ENCODE data around the gene PRSS50.

PRSS50 gene

GRCh38 chr3:46690798-46691197 lies 26.9 kb downstream of the PRSS50 start:
- no peak for DNase-seq

DNA sequence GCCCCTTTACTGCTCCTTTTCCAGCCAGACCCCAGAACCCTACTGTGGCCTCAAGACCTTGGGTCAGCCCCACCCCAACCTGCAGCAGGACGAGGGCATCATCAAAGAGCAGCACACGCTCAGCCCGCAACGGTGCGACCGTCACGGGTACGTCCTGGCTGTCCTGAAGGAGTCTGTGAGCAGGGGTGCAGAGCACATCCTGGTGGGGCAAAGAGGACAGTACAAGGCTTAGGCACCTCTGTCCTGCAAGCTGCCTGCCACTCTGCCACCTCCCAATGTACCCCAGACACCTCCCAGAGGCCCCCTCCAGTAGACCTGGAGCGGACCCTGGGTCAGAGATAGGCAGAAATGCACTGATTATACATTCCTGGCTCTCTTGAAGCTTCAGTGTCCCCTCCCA lies 32.2 kb downstream of the PRSS50 start:
- no peak for DNase-seq

DNA sequence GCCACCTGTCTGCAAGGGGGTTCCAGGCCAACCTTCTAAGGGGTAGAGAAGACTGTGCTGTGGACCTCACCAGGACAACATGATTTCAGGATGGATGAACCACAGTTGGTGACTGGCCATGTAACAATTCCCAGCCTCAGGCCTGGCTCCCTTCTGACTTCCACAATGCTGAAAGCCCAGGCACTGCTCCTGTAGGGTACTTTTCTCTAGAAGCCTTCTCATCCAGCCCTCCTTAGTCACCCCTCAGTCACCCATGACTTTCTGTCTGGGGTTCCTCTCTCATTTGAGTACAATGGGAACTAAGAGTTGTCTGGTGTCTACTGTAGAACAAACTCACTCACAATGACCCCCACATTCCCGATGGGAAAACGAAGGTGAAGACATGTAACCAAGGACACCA lies 32.8 kb downstream of the PRSS50 start:
- DNase-seq, result no peak

GRCh38 chr3:46682974-46683373 lies 34.7 kb downstream of the PRSS50 start:
- no peak for DNase-seq

DNA sequence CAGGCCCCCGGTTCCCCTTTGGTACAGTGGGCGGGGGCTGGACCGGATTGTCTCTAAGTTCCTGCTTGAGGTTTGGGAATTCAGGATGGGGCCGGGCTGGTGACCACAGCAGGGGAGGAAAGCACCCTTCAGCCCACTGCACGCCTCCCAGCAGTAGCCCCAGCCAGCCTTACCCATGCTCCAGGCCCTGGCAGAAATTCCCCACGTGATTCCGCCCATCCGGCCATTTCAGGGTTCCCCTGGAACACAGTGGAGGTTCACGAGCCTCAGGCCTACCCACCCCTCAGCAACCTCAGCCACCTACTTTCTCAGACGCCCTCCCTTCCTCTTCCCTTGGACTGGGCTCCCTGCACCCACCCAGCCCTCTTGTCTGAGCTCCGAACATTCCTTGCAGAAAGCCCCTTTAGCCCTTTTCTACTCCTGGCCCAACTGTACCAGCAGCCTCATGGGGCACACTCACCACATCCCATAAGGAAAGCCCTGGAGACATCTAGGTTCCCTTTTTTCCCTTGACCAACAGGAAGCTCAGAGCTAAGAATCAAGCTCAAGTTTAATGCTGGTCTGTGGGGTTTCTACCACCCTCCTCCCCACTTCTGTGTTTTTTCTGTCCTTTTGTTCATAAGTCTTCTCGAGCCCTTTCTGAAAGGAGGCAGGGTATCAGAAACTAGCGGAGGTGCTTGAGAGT lies 35.7 kb downstream of the PRSS50 start:
- no peak for DNase-seq

DNA sequence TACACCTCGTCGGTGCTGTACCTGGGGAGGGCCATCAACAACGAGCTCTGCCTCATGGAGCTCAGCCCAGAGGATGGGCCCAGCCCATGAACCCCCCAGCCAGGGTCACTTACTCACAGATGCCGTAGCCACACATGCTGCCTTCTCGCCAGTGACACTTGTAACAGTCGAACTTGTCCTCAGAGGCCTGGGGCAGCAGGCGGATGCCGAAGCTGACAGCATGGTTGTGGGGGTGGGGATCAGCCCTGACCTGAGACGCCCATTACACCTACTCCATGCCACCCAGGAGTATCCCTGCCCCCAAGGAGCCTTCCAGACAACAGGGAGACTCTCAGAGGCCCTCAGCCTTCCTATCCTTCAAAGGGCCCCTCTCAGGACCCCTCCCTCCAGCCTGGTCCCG lies 36.3 kb downstream of the PRSS50 start:
- DNase-seq, result no peak

DNA sequence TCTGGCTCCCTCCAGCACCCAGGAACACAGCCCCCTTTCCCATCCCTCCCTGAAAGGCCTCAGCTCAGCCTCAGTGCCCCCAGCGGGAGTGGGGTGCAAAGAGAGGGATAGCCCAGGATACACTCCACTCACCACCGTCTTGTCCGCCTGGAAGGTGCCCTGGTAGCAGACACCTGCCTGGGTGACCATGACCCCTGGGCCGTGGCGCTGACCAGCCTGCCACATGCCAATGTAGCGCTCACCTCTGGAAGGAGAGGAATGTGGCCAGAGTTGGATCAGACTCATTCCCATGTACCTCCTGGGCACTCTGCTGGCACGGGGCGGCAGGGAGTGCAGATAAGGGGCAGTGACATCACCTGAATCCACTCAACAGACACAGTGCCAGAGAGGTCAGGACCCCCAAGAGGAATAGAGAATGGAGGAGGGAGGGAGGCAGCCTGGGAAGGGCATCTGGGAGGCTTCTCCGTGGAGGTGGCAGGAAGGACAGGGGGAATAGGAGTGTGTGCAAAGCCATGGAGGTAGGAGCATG lies 37.3 kb downstream of the PRSS50 start:
- no peak for DNase-seq

DNA sequence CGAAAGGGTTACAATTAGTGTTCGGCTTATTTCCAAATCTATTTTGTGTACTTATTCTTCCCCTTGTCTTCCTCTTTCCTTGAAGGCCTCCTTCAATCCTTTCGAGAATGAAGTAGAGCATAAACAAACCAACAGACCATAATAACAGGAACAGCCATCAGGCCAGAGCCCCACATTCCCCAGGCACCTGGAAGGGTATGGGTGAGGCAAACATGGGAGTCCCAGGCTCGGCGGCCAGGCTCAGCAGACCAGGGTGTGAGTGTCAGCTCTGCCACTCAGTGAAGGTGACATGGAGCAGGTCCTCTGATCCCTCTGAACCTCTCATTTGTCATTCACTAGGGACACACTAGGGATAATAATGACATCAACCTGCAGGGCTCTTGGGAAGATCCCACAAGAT lies 38.0 kb downstream of the PRSS50 start:
- DNase-seq, result no peak

DNA sequence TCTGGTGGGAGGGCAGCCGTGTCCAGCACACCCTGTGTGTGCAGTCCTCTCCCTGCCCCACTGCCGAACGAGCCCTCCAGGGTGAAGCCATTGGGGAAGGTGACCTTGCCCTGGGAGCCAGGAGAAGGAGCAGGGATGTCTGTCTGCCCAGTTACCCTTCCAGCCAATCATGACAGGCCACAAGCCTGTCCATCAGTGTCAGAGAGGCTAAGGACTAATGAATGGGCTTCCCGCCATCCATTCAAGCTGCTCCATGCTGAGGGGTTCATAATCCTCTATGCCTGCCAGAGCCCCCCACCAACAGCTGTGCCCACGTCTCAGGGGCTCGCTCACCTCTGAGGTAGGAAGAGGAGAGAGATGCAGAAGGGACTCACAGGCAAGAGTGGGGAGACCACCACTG lies 39.4 kb downstream of the PRSS50 start:
- DNase-seq, result no peak

- no peak for DNase-seq
Measured at GRCh38 chr3:46677411-46677726, 40.3 kb downstream of the PRSS50 start.

DNA sequence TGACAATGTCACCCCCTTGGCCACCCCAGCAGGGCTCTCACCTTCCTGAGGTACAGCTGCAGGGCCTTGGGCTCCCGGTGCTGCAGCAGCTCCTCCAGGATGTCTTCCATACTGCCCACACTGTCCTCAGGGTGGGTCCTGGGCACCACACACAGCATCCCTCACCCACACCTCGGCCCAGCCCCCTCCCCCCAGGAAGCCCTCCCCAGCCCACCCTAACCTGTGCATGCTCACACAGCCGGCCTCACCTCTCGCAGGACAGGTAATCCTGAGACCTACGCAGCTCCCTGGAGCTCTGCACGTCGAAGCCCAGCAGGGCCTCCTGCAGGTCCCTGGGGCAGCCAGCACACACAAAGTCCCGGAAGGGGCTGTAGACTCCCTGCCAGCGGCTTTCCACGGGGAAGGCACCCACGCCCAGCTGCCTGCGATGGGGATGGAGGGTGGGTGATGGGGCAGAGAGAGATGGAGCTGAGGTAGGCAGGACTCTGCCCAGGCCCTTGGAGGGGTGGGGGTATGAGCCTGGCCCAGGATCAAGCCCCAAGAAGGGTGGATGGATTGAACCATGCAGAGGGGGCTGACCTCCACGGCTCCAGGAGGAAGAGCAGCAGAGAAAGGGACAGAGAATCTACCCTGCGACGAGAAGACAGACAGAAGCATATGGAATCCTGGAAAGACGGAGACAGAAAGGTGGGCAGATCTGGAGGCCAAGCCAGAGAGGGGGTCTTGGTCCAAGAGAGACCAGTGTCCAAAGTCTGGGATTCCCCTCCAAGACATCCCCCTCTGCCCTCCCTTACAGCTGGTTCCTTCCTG lies 40.9 kb downstream of the PRSS50 start:
- no peak for DNase-seq

DNA sequence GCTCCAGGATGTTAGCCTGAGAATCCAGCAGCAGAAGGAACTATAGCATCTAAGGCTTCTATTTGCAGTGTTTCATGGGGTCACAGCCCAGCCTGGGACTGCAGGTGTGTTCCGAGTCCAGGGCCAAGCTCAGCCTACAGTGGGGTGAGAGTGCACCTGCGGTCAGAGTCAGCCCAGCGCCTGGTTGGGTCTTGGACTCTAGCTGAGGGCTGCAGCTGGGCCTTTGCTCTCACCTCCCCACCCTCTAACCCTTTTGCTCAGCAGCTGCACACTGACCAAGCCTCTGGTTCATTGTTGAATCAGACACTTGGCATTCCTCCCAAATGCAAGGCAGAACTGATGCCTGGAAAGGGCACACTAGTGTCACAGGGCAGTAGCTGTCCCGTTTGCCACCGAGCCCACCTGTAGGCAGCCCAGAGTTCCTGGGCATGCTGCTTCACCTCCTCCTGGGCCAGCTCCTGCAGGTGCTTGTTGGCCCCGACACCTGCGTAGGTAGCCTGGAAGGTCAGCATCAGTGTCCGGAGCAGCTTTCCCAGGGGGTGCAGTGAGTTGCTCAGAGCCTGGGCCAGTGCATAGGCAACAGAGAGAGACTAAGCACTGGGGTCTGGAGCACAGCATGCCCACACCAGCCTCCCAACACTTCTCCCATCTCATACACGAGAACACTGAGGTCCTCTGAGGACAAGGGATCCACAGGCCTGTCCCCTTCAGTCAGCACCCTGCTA lies 41.7 kb downstream of the PRSS50 start:
- no peak for DNase-seq

- no peak for DNase-seq
Measured at GRCh38 chr3:46675426-46675825, 42.2 kb downstream of the PRSS50 start.

DNA sequence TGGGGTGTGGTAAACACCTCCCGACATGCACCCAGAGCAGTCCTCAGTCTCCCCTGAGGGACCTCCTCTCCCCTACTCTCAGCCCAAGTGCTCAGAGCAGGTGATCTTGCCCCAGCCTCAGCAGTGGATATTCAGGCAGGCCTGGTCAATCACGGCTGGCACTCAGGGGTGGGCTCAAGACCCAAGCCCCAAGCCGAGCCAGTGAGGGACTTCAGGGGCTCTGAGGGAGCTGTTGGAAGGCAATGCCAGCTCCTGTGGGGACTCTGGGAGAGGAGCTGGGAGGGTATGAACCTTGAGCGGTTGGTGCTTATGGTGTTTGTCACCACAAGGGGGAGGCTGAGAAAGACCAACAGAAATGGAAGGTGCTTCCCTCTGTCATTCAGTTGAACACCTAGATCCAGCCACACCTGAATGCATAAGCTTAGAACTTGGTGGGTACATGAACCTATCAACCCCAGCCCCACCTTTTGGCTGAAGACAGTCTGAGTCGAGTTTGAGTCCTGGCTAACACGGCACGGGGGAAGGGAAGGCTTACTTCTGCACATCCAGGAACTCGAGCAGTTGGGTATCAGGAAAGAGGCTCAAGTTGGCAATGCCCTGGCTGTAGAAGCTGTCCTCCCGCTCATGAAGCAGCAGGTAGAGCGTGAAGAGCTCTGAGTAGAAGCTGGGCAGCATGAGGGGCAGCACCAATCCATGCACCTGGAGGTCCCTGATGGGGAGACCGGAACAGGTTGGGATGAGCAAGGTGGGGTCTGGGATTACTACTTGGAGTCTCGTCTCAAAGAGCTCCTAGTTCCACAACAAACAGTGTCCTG lies 43.4 kb downstream of the PRSS50 start:
- no peak for DNase-seq

DNA sequence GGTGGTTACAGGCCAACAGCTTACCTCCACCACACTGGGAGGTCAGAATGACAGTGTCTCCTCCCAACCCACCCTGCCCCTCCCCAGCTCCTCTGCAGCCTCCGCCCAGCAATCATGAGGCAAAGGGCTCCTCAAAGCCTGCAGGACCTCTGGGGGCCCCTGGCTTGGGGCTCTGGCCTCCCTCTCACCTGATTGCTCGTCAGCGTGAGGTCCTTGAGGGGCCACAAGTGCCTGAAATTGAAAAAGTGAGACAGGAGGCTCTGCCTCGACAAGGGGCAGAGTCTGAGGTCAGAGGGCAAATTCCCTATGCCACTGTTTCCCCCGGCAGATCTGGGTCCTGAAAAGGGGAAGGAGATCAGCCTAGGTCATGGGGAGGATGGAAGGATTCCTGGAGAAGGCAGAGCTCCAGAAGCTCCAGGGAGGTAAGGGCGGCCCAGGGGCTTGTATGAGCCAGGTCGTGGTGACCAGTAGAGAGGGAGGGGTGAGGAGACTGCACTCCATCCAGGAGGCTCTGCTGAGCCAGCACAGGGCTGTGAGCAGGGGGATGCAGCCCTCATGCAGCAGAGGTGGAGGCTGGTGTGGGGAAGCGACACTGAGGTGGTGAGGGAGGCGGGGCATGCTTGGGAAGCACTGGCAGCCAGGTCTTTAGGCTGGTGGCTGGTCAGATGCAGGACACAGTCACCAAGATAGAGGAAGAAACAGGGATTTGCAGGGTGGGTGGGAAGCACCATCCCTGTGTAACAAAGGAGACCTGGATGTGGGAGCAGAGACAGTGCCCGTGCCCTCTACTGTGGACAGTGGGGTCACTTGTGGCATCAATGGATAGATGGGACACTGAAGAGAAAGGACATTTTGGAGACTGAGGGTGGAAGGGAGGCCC lies 44.3 kb downstream of the PRSS50 start:
- no peak for DNase-seq

- no peak for DNase-seq
Measured at GRCh38 chr3:46672349-46672695, 45.3 kb downstream of the PRSS50 start.

- DNase-seq, result no peak
Measured at GRCh38 chr3:46671541-46672348, 45.9 kb downstream of the PRSS50 start.

GRCh38 chr3:46670891-46671427 lies 46.7 kb downstream of the PRSS50 start:
- DNase-seq, result no peak

DNA sequence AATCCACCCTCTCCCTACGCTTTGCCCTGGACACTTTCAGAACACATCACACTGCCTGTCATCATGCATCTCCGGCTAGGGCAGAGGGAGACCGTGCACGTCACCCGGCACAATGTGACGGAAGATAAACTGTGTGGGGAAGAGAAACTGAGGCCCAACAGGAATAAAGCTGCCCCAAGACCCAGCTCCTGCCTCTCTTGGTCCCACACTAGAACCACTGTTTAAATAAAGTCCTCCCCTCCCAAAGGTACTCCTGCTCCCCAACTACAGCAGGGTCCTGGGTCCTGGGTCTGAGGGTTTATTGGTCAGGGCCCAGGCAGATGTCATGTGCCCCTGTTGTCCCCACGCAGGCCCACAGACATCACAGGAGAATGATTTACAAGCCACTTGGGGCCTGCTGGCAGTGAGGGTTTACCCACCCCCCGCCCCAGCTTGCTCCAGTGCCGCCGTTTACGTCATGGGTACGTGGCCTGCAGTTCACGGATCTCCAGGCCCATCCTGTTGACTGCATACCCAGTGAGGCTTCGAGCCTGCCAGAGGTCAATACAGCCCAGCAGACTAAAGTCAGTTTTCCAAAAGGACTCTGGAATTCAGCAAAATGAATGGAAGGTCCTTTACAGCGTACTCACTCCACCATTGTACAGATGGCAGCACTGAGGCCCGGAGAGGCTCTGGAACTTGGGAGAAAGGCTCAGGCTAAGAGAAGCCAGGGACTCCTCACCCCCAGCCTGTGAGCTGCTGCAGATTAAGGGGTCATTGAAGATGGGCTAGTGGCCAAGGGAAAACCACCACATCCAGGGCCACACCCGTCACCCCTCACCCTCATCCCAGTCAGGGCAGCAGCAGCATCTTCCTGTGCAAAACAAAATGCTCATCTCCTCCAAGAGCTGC lies 47.4 kb downstream of the PRSS50 start:
- no peak for DNase-seq

Data from NCI-H1436 (cell line).